Dermis microvascular lymphatic vessel endothelial cell (primary cell): Measurements from ENCODE around the gene DYNLT2B. TPM values are rescaled to one million over a fixed set of nuclear protein-coding genes. Genes with fewer than 3 reads are reported as not detected.
"Not testable (repeated sequence)": the region's sequence is repeated elsewhere in the genome, so short reads cannot be mapped to it uniquely, and the experiment has no call there.

Experiments used
- DNase-seq, 2 donors: peaks; one replicate each; pipeline versions ENCODE4 v3.0.0 to v3.0.0-alpha.2; 2010; ENCODE audit warnings: low read depth in 2 of 2
- total RNA-seq: library from RNA; depleted of rRNA; stranded (reverse); fragments of >200 nt; gene quantifications from 2 replicates; pipeline ENCODE4 v1.2.1, GENCODE V29; 2014

The DYNLT2B gene
- total RNA-seq, 1 donor from 2014 or later: 6.2 TPM

GRCh38 chr3:196272826-196273225 lies 45.2 kb downstream of the DYNLT2B start:
- DNase-seq: no peak

GRCh38 chr3:196270499-196270898 lies 47.5 kb downstream of the DYNLT2B start:
- no peak for DNase-seq

- DNase-seq: peak in 1 of 2 donors; percentile 19
These were observed 49.5 kb downstream of the DYNLT2B start for GRCh38 chr3:196268284-196269163.

GRCh38 chr3:196263819-196264218 lies 54.2 kb downstream of the DYNLT2B start:
- DNase-seq: no peak

- no peak for DNase-seq
These were observed 57.3 kb downstream of the DYNLT2B start for GRCh38 chr3:196260784-196261183.

- DNase-seq: no peak
These were observed 62.3 kb downstream of the DYNLT2B start for GRCh38 chr3:196255776-196256175.

GRCh38 chr3:196254376-196255283 lies 63.4 kb downstream of the DYNLT2B start:
- DNase-seq: no peak

GRCh38 chr3:196251918-196252317 lies 66.1 kb downstream of the DYNLT2B start:
- no peak for DNase-seq

GRCh38 chr3:196246612-196247308 lies 71.3 kb downstream of the DYNLT2B start:
- DNase-seq: no peak

- not testable (repeated sequence) for DNase-seq
These were observed 73.9 kb downstream of the DYNLT2B start for GRCh38 chr3:196244166-196244565.

- DNase-seq: no peak
These were observed 76.3 kb downstream of the DYNLT2B start for GRCh38 chr3:196241704-196242103.

Other genes starting within 250 kb of the DYNLT2B start
- gene TFRC, start 236.2 kb downstream of the DYNLT2B start, total RNA-seq: 99.6 and 160 TPM in 2 replicates
- not detected in 2 replicates for gene ZDHHC19, start 106.8 kb downstream of the DYNLT2B start, total RNA-seq
- not detected in 2 replicates for gene SLC51A, start 101.7 kb downstream of the DYNLT2B start, total RNA-seq
- 48.7 and 48.8 TPM in 2 replicates for gene PCYT1A, start 30.5 kb downstream of the DYNLT2B start, total RNA-seq
- 0.39 and 0.51 TPM in 2 replicates for gene TM4SF19, start 20.1 kb upstream of the DYNLT2B start, total RNA-seq
- gene UBXN7, start 114.2 kb upstream of the DYNLT2B start, total RNA-seq: 17.1 and 18.2 TPM in 2 replicates
- 19.5 and 21.2 TPM in 2 replicates for gene RNF168, start 185.5 kb upstream of the DYNLT2B start, total RNA-seq
- gene SMCO1, start 197.1 kb upstream of the DYNLT2B start, total RNA-seq: not detected in 2 replicates